IPS-18c (cell line): ENCODE measurements around the gene GRIN3B.

Source experiments
- H3K4me3 ChIP-seq: 2 replicates; pipeline ENCODE4 v1.7.0; 2013; ENCODE audit warnings: low read depth, mild to moderate bottlenecking, low read length, moderate library complexity; ENCODE audit not compliant: insufficient read depth
- H3K9me3 ChIP-seq: one replicate; pipeline ENCODE4 v1.6.1; 2013; ENCODE audit warnings: mild to moderate bottlenecking, low read length, moderate library complexity; ENCODE audit not compliant: control insufficient read depth, insufficient read depth

Gene GRIN3B

DNA sequence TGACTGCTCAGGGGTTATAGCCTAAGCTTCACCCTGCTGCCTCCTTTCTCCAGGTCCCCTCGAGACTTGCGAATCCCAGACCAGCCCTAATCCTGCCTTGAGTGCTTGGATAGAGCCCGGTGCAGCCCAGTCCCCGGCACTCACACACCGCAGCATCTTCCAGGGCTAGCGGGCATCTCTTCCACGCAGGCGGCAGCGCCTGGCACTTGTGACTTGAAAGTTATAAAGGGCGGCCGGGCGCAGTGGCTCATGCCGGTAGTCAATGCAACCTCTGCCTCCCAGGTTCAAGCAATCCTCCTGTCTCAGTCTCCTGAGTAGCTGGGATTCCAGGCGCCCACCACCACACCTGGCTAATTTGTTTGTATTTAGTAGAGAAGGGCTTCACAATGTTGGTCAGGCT is 14.1 kb upstream of the GRIN3B start:
- no peak overlapping the region for H3K4me3 ChIP-seq
- no peaks in the 10 kb centered on the region for H3K9me3 ChIP-seq

DNA sequence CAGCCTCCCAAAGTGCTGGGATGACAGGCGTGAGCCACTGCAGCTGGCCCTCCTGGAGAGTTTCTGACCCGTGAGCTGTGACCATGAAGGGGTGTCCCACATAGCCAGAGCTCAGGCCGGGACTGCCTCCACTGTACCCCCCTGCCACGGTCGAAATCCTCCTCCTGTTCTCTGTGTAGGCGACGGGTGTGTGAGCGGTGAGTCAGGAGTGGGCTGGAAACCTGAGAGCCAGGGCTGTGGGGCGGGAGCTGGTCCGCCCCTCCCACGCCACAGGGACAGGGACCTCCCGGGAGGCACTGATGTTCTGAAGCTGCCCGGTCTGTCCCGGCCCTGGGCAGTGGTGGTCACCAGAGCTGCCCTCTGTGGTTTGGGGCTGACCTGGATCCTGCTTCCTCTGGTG is 12.1 kb upstream of the GRIN3B start:
- H3K4me3 ChIP-seq = no peak overlapping the region
- H3K9me3 ChIP-seq = no peaks in the 10 kb centered on the region

DNA sequence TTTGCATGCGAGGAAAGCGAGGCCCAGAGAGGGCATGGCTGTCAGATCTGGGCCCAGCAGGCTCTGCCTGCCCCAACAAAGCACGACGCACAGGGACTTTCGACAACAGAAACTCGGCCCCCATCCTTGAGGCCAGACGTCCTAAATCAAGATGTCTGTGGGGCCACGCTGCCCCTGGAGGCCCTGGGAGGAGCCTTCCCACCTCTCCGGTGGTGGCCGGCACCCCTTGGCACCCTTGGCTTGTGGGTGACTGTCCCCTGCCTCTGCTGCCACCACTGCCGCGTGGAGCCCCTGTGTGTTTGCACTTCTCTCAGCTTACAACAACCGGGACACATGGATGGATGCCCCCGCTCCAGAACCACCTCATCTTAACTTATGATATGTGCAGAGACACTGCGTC is 11.7 kb upstream of the GRIN3B start:
- Histone ChIP-seq H3K4me3 (no peak overlapping the region), H3K9me3 (no peaks in the 10 kb centered on the region)

DNA sequence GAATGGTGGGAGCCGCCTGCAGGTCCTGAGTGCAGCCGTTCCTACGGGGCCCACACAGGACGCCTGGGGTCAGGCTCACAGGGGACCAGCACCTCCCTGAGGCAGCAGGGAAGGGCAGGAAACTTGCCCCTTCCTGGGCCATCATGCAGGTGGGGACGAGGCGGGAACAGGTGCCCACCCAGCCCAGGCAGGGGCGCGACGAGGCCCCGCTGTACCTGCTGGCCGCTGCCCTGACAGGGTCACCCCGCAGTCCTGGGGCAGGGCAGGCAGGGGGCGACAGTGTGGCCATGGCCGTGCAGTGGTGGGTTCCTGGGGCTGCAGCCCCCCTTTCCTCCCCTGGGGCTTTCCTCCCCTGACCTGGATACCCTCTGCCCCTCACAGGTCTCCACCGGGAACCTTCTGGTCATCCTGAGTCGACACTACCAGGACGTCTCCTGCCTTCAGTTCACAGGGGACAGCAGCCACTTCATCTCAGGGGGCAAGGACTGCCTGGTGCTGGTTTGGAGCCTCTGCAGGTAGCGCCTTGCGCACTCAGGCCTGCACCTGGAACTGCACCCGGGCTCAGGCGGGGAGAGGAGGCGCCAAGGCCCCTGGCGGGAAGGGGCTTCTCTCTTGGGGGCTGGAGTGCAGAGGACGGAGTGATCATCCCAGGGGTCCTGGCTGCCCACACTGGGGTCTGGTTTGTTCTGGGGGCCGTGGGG is 10.7 kb upstream of the GRIN3B start:
- H3K4me3 ChIP-seq = no peak overlapping the region
- H3K9me3 ChIP-seq = no peaks in the 10 kb centered on the region

DNA sequence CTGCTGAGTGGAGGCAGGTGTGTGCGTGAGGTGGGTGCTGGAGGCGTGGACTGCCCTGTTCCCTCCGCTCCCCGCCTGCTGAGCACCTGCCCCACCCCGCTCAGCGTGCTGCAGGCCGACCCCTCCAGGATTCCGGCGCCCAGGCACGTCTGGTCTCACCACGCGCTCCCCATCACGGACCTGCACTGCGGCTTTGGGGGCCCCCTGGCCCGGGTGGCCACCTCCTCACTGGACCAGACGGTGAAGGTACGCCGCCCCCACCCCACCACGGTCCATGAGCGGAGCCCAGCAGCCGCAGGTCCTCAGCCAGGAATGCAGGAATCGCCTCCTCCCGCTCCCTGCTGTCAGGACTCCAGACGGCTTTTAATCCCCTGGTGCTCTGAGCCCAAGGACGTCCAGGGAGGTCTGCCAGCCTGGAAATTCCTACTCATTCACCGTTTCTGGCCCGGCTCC is 10.1 kb upstream of the GRIN3B start:
- Histone ChIP-seq H3K9me3 (no peaks in the 10 kb centered on the region), H3K4me3 (no peak overlapping the region)

DNA sequence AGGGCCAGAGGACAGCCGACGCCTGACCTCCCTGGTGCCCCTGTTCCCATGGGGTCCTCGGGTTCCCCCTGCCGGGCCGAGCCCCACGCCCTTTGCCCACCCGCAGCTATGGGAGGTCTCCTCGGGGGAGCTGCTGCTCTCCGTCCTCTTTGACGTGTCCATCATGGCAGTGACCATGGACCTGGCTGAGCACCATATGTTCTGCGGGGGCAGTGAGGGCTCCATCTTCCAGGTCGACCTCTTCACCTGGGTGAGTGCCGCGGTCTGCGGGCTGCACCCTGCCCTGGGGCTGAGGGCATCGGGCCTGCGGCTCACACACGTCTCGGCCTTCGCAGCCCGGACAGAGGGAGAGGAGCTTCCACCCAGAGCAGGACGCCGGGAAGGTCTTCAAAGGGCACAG is 9.5 kb upstream of the GRIN3B start:
- Histone ChIP-seq H3K9me3 (no peaks in the 10 kb centered on the region), H3K4me3 (no peak overlapping the region; the same call in 1 of the 2 replicates)

DNA sequence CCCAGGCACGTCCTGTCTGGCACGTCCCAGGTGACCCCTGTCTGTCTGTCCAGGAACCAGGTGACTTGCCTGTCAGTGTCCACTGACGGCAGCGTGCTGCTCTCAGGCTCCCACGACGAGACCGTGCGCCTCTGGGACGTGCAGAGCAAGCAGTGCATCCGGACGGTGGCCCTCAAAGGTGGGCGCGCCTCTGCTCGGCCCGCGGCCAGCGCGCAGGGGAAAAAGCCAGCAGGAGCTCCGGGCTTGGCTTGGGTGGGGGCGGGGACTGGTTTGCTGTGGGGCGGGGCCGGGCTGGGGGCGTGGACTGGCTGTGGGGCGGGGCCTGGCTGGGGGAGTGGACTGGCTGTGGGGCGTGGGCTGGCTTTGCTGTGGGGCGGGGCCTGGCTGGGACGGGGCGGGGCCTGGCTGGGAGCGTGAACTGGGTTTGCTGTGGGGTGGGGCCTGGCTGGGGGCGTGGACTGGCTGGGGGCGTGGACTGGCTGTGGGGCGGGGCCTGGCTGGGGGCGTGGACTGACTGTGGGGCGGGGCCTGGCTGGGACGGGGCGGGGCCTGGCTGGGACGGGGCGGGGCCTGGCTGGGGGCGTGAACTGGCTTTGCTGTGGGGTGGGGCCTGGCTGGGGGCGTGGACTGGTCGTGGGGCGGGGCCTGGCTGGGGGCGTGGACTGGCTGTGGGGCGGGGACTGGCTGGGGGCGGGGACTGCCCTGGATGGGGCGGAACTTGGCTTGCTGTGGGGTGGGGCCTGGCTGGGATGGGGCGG is 8.9 kb upstream of the GRIN3B start:
- peaks cover 2% of the 10 kb centered on the region for H3K9me3 ChIP-seq
- no peak overlapping the region for H3K4me3 ChIP-seq

DNA sequence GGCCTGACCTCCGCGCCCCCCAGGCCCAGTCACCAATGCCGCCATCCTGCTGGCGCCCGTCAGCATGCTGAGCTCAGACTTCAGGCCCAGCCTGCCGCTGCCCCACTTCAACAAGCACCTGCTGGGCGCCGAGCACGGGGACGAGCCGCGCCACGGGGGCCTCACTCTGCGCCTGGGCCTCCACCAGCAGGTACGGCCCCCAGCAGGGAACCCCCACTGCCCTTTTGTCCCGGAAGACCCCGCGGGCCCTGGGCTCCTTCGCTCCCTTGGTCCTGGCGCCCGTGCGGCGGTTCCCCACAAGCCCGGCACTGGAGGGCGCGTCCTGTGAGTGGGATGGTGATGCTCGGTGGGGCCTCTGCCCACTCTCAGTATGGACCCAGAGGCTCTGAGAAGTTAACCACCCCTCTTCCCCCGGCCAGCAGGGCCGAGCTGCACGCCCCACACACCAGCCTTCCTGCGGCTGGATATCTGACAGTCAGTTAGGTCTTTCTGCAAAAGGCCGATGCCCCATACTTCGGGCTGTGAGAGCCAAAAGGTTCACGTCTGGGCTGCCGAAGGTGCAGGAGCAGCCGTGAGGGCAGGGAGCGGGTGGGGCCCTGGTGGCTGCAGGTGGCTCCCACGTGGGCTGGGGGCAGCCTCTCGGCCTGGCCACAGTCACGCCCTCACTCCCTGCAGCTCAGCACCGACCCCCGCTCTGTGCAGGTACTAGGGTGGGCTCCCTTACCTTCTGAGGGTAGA is 8.1 kb upstream of the GRIN3B start:
- H3K4me3 ChIP-seq = no peak overlapping the region
- H3K9me3 ChIP-seq = peaks cover 2% of the 10 kb centered on the region

DNA sequence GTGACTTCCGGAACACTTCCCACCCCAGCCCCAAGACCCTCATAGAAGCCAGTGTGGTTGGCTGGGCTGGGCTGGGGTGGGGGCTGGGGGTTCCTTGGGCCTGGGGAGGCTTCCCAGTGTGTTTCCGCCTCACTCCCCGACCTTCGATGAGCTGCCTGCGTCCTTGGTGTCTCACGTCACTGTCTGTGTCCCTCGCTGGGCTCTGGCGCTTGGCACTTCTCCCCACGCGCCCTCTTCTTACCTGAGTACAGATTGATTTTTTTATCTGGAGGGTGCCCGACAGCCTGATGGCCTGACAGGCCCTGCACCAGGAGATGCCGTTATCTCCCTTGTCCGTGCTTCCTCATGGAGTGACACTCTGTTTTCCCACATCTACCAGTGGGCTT is 7.6 kb upstream of the GRIN3B start:
- no peak overlapping the region for H3K4me3 ChIP-seq
- peaks cover 2% of the 10 kb centered on the region for H3K9me3 ChIP-seq

DNA sequence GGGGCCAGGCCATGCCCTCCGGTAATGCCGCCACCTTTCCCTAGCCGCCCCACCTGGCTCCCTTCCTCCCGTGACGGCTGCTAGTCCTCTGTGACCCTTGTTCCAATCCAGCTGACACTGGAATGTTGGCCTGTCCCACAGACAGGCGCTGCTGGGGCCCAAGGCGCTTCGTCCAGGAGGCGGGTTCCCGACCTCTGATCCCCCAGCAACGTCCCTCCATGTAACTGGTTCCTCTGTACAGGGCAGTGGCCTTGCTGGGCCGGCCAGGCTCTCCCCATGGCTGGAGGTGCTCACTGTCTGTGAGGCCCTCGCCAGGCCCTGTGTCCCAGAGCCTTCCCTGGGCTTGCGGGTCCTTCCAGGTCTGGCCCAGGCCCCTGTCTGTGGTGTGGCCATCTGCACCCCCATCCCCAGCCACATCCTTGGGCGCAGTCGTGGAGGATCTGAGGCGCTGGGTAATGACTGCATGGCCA is 6.8 kb upstream of the GRIN3B start:
- H3K4me3 ChIP-seq = no peak overlapping the region; the same call in 1 of the 2 replicates
- H3K9me3 ChIP-seq = peaks cover 2% of the 10 kb centered on the region

DNA sequence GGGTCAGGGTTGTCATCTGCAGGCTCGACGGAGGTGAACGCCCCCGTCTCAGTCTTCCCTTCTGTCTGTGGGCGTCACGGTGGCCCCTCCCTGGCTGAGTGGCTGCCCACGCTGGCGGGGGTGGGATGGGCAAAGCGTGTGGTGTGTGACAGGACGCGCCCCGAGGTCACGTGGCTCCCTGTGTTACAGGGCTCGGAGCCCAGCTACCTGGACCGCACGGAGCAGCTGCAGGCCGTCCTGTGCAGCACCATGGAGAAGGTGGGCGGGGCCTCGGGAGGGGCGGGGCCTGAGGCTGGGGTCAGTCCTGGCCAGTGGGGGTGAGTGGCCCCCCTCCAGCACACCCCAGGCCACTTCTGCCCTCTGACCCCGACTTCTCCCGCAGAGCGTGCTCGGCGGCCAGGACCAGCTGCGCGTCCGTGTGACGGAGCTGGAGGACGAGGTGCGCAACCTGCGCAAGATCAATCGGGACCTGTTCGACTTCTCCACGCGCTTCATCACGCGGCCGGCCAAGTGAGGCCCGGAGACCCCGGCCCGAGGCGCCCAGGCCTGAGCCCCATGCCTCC is 6.3 kb upstream of the GRIN3B start:
- H3K9me3 ChIP-seq = peaks cover 2% of the 10 kb centered on the region

DNA sequence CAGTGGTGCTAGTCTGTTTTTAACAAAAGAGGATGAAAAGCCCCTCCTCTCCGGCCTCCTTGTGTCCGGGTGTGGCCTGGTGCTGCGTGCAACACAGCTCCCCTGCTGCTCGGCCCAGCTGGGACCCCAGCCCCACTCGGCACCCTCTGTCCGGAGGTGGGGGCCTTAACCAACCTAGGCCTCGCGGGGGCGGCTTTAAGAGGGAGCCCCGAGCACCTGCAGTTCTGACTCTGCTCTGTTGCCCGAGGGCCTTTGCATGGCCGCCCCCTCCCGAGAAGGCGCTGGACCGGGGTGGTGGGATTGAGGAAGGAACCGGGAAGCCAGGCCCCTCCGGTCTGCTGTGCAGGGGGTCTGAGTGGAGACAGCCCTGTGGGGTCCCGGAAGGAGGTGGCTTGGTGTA is 5.7 kb upstream of the GRIN3B start:
- no peak overlapping the region for H3K4me3 ChIP-seq
- H3K9me3 ChIP-seq = peaks cover 2% of the 10 kb centered on the region

More for the DNA sequence above, 6.3 kb upstream of the GRIN3B start:
- H3K4me3 ChIP-seq = no peak overlapping the region; the same call in 1 of the 2 replicates

DNA sequence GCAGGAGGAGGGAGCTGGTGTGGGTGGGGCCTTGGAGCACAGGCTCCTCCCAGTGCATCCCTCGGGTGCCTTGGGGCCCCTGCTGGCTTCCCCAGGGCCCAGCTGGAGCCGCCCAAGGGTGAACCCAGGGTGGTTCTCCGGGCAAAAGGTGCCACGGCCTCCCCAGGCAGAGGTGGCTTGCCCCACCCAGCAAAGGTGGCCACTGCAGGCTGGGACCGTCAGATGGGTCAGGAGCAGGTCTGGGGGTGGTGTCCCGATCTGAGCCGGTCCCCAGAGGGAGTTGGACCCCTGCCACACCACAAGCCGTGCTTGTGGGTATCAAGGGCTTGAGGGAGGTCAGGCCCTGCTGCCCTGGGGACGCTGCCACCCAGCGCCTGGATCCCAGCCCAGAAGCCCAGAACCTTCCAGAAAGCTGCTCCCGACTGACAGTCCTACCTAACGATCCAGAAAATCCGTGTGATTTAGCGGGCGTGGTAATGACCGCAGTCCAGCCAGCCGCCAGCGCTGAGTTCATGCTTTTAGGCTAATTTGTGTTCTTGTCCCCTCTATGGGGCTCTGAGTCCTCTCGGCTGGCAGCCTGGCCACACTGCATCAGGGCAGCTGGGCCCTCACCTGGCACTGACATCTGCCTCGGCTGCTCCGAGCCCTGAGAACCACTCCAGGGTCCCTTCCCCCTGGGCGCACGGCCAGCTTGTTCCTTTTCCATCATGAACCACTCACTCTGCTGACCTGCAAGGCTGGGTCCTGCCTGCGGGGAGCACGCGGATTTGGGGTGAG is 5.0 kb upstream of the GRIN3B start:
- no peak overlapping the region for H3K4me3 ChIP-seq
- peaks cover 2% of the 10 kb centered on the region for H3K9me3 ChIP-seq

DNA sequence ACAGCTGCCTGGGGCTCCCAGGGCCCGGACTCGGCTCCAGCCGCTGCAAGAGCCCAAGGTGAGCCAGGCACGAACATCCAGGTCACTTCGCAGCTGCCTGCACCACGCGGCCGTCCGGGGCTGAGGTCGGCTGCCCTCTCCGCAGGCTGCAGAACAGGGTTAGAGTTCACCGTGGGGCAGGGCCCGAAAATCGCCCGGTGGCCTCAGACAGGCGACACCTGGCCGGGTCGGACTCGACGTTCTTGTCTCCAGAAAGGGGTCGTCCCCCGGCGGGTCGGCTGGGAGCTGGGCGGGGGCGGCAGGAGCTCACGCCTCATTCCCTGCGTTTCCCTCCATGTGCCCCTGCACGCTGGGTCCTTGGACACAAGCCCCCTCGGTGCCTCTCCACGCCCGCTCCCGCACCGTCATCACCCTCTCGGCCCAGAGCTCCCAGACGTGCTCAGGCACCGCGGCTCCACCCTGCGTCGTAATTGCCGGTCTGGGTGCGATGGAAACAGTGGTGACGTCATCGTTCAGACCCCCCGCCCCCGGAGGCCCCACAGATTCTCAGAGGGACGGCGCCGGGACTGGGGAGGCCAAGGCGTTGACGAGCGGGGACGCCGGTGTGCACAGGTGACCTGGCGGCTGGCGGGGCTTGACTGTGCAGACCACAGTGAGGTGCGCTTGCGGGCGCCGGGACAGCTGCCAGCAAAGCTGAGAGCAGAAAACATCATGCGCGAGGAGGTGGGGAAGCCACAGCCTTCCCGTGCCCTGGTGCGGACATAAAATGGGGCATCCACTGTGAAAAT is 4.0 kb upstream of the GRIN3B start:
- Histone ChIP-seq H3K9me3 (peaks cover 2% of the 10 kb centered on the region), H3K4me3 (no peak overlapping the region; the same call in 1 of the 2 replicates)

DNA sequence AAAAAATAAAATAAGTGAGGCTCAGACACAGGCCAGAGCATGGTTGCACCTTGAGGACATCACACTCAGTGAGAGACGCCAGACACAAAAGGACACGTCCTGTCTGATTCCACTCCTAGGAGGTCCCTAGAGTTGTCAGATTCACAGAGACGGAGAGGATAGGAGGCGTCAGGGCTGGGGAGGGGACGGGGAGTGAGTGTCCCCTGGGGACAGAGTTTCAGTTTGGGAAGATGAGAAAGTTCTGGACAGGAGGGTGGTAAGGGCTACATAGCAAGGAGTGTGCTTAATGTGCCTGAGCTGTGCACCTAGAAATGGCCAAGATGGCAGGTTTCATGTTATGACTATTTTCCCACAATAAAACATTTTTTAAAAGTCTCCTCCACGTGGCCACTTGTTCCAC is 2.2 kb upstream of the GRIN3B start:
- H3K9me3 ChIP-seq = peaks cover 4% of the 10 kb centered on the region
- H3K4me3 ChIP-seq = no peak overlapping the region

DNA sequence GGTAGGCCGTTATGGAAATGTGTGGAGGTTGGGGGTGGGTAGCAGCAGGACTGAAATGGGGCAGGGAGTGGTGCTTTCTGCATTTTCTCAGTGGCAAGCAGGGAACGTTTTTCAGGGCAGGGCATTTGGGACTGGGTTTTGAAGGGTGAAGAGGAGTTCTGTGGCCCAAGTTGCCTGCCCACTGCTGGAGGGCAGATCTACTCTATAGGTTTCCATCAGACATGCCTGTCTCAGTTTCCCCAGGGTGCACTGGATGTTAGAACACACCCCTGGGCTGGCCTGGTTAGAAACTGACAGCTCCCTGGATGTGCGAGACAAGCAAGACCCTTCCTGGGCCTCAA is 870 bp upstream of the GRIN3B start:
- Histone ChIP-seq H3K4me3 (no peak overlapping the region), H3K9me3 (peaks cover 4% of the 10 kb centered on the region)
